H9 (cell line): ENCODE data around the gene LSMEM2. TPM values are rescaled to one million over a fixed set of nuclear protein-coding genes. Genes with fewer than 3 reads are reported as not detected.

ENCODE experiments used
- DNase-seq: peaks from one replicate; pipeline ENCODE4 v3.0.0-alpha.2; 2017
- H2AFZ ChIP-seq: one replicate; pipeline ENCODE4 v1.6.1; 2013; ENCODE audit warnings: mild to moderate bottlenecking, low read length, control low read depth, moderate library complexity
- H2AK5ac ChIP-seq: 2 replicates; pipeline ENCODE4 v1.6.1; 2013; ENCODE audit warnings: low read length, control low read depth, mixed read lengths; ENCODE audit not compliant: insufficient read length
- H2BK120ac ChIP-seq: one replicate; pipeline ENCODE4 v1.6.1; 2013; ENCODE audit warnings: low read depth, mild to moderate bottlenecking, low read length, control low read depth, inconsistent platforms; ENCODE audit not compliant: poor library complexity, severe bottlenecking
- H2BK12ac ChIP-seq: 2 replicates; pipeline ENCODE4 v1.6.1; 2013; ENCODE audit warnings: low read length, control low read depth, mixed read lengths, low read depth; ENCODE audit not compliant: insufficient read length
- H2BK15ac ChIP-seq: 2 replicates; pipeline ENCODE4 v1.6.1; 2013; ENCODE audit warnings: low read depth, low read length, control low read depth
- H2BK20ac ChIP-seq: one replicate; pipeline ENCODE4 v1.6.1; 2013; ENCODE audit warnings: low read depth, mild to moderate bottlenecking, low read length, control low read depth, inconsistent platforms; ENCODE audit not compliant: poor library complexity, severe bottlenecking
- H2BK5ac ChIP-seq: 2 replicates; pipeline ENCODE4 v1.6.1; 2013; ENCODE audit warnings: low read length, control low read depth, mixed read lengths; ENCODE audit not compliant: insufficient read length
- H3K14ac ChIP-seq: 2 replicates; pipeline ENCODE4 v1.6.1; 2013; ENCODE audit warnings: low read length, control low read depth; ENCODE audit not compliant: insufficient read depth
- H3K18ac ChIP-seq: 2 replicates; pipeline ENCODE4 v1.6.1; 2013; ENCODE audit warnings: low read depth, mild to moderate bottlenecking, mixed read lengths, low read length, control low read depth; ENCODE audit not compliant: insufficient read length
- H3K23ac ChIP-seq: 2 replicates; pipeline ENCODE4 v1.6.1; 2013; ENCODE audit warnings: low read length, control low read depth, mixed read lengths, low read depth; ENCODE audit not compliant: insufficient read length
- H3K23me2 ChIP-seq: 2 replicates; pipeline ENCODE4 v1.6.1; 2013; ENCODE audit warnings: low read depth, mild to moderate bottlenecking, mixed read lengths, low read length, control low read depth; ENCODE audit not compliant: insufficient read length, poor library complexity, severe bottlenecking
- H3K27ac ChIP-seq: 2 replicates; pipeline ENCODE4 v1.5.1; 2013; ENCODE audit warnings: low read length, control low read depth, mixed read lengths, low read depth; ENCODE audit not compliant: insufficient read length
- H3K27me3 ChIP-seq: 2 replicates; pipeline ENCODE4 v1.6.1; 2013; ENCODE audit warnings: low read length, control low read depth, inconsistent platforms; ENCODE audit not compliant: insufficient read depth
- H3K4ac ChIP-seq: 2 replicates; pipeline ENCODE4 v1.6.1; 2013; ENCODE audit warnings: low read depth, mild to moderate bottlenecking, control low read depth, inconsistent platforms, low read length, moderate library complexity
- H3K4me1 ChIP-seq: 2 replicates; pipeline ENCODE4 v1.6.1; 2013; ENCODE audit warnings: low read length, control low read depth, inconsistent platforms; ENCODE audit not compliant: insufficient read depth
- H3K4me2 ChIP-seq: 2 replicates; pipeline ENCODE4 v1.6.1; 2013; ENCODE audit warnings: low read length, control low read depth, mixed read lengths; ENCODE audit not compliant: insufficient read length, insufficient read depth
- H3K56ac ChIP-seq: 2 replicates; pipeline ENCODE4 v1.6.1; 2013; ENCODE audit warnings: low read depth, mild to moderate bottlenecking, mixed read lengths, low read length, control low read depth; ENCODE audit not compliant: insufficient read length
- H3K79me1 ChIP-seq: 2 replicates; pipeline ENCODE4 v1.6.1; 2013; ENCODE audit warnings: low read depth, mild to moderate bottlenecking, moderate library complexity, low read length, control low read depth, inconsistent platforms; ENCODE audit not compliant: insufficient read depth, poor library complexity, severe bottlenecking
- H3K79me2 ChIP-seq: 2 replicates; pipeline ENCODE4 v1.6.1; 2013; ENCODE audit warnings: low read length, control low read depth, inconsistent platforms; ENCODE audit not compliant: insufficient read depth
- H3K9ac ChIP-seq: 2 replicates; pipeline ENCODE4 v1.6.1; 2013; ENCODE audit warnings: low read length, control low read depth, mixed read lengths; ENCODE audit not compliant: insufficient read length; ENCODE audit errors: extremely low read depth
- H3K9me3 ChIP-seq: one replicate; pipeline ENCODE4 v1.6.1; 2013; ENCODE audit warnings: low read depth, low read length, inconsistent platforms; ENCODE audit not compliant: control insufficient read depth
- H3T11ph ChIP-seq: one replicate; pipeline ENCODE4 v1.6.1; 2013; ENCODE audit warnings: mild to moderate bottlenecking, low read length, control low read depth, inconsistent platforms
- H4K20me1 ChIP-seq: one replicate; pipeline ENCODE4 v1.6.1; 2013; ENCODE audit not compliant: control insufficient read depth, insufficient read length, insufficient read depth
- H4K5ac ChIP-seq: 2 replicates; pipeline ENCODE4 v1.6.1; 2013; ENCODE audit warnings: low read depth, mild to moderate bottlenecking, mixed read lengths, low read length, control low read depth; ENCODE audit not compliant: insufficient read length
- H4K8ac ChIP-seq: replicated peaks from 2 replicates; pipeline ENCODE4 v1.6.1; 2013; ENCODE audit warnings: low read length, control low read depth, mixed read lengths, low read depth; ENCODE audit not compliant: insufficient read length
- H4K91ac ChIP-seq: 2 replicates; pipeline ENCODE4 v1.6.1; 2013; ENCODE audit warnings: low read depth, mild to moderate bottlenecking, moderate library complexity, mixed read lengths, low read length, control low read depth; ENCODE audit not compliant: insufficient read length
- H3K27ac Mint-ChIP-seq, 3 experiments: 2 replicates in 2 of 3; 3 replicates in 1 of 3; pipeline ENCODE4 v1.8.0; 2020 to 2021; ENCODE audit warnings: mixed read lengths in 3 of 3, mild to moderate bottlenecking in 1 of 3, moderate library complexity in 1 of 3
- H3K27me3 Mint-ChIP-seq: 2 replicates; pipeline ENCODE4 v1.8.0; 2021; ENCODE audit warnings: low read depth, mild to moderate bottlenecking, moderate library complexity, mixed read lengths
- H3K36me3 Mint-ChIP-seq, 3 experiments: 2 replicates in 2 of 3; 3 replicates in 1 of 3; pipeline ENCODE4 v1.8.0; 2020 to 2021; ENCODE audit warnings: low read depth in 3 of 3, mixed read lengths in 3 of 3; ENCODE audit not compliant: insufficient read depth in 1 of 3
- H3K4me1 Mint-ChIP-seq, 2 experiments: 2 replicates each; pipeline ENCODE4 v1.8.0; 2020; ENCODE audit warnings: mixed read lengths in 2 of 2
- H3K4me3 Mint-ChIP-seq, 2 experiments: 2 replicates in 1 of 2; 3 replicates in 1 of 2; pipeline ENCODE4 v1.8.0; 2020 to 2021; ENCODE audit warnings: mild to moderate bottlenecking in 2 of 2, mixed read lengths in 2 of 2, moderate library complexity in 1 of 2
- H3K9me3 Mint-ChIP-seq, 2 experiments: 2 replicates in 1 of 2; 3 replicates in 1 of 2; pipeline ENCODE4 v1.8.0; 2020; ENCODE audit warnings: mild to moderate bottlenecking in 2 of 2, mixed read lengths in 2 of 2, moderate library complexity in 1 of 2
- WGBS: extraction: QIAGEN DNeasy Blood & Tissue Kit; methylation state at CpG from one replicate; pipeline ENCODE4 v1.1.7; 2013; ENCODE audit warnings: missing lambda C conversion rate, low lambda C conversion rate, mixed read lengths; ENCODE audit not compliant: insufficient read length; ENCODE audit errors: extremely low coverage; 5-methylcytosine and 5-hydroxymethylcytosine counted together
- total RNA-seq: library from RNA; stranded (reverse); gene quantifications from 2 replicates; pipeline ENCODE4 v1.2.1, GENCODE V29; 2021
- TF ChIP-seq, protein P1 (sequence below): fragments of 200-600 bp; sonication (generic); conservative IDR thresholded peaks from 3 replicates; pipeline ENCODE4 v1.8.0; 2021; ENCODE audit warnings: antibody characterized with exemption, mild to moderate bottlenecking

LSMEM2 gene
- total RNA-seq, 1 experiment from 2014 or later: 0.50 TPM

DNA sequence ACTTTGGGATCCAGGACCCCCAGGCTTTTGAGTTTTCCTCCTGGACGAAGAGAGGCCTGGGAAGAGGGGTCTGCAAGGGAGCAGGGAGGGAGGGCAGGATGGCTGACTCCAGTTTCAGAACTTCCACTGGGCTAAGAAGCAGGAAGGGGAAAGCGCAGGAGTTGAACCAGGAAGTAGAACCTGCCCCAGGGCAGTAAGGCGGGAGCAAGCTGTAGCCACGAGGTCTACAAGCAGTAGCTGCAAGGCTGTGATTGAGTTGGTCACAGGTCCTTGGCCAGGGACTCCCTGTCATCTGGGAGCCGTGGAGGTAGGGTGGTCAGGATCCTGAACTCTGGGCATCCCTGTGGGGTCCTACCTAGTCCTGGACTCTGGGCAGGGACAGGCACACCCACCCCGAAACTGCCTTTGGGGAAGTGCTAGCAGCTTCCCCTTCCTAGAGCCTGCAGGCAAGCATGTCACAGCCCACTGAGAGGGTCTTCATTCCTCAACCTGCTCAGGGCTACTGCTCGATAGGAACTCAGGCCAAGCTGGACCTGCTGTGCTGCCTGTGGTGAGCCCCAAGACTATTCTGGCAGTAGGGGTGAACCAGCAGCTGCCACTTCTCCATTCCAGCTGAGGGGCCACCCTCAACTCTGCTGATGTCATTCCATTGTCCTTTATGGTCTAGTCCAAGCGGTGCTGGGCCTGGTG is 48.6 kb upstream of the LSMEM2 start:
- no CpG with 5 or more reads among the region's 8 CpGs for WGBS
- Histone ChIP-seq H3K27me3 (no peaks in the 10 kb centered on the region), H2AFZ (no peak overlapping the region), H2BK15ac (no peak overlapping the region), H3K4me1 (no peaks in the 10 kb centered on the region), H4K5ac (no peak overlapping the region), H3K9ac (no peak overlapping the region), H2BK5ac (no peak overlapping the region), H3K23me2 (peaks cover 12% of the 10 kb centered on the region), H3K18ac (no peak overlapping the region), H4K8ac (no peak overlapping the region), H2BK20ac (no peak overlapping the region), H3K79me1 (no peaks in the 10 kb centered on the region), H2AK5ac (no peak overlapping the region), H3T11ph (no peak overlapping the region), H3K23ac (no peak overlapping the region), H3K14ac (no peak overlapping the region), H2BK120ac (no peak overlapping the region), H3K9me3 (no peaks in the 10 kb centered on the region), H3K27ac (no peak overlapping the region), H2BK12ac (no peak overlapping the region), H3K79me2 (no peaks in the 10 kb centered on the region), H4K91ac (no peak overlapping the region), H3K4ac (no peak overlapping the region), H3K56ac (no peak overlapping the region), H3K4me2 (no peak overlapping the region), H4K20me1 (no peaks in the 10 kb centered on the region)
- Mint-ChIP-seq H3K4me3 (no peak overlapping the region), H3K27ac (no peak overlapping the region), H3K36me3 (no peaks in the 10 kb centered on the region; a peak in 1 of 7 replicates), H3K9me3 (peaks cover 0 to 2% of the 10 kb centered on the region in 2 experiments; a peak in 3 of 5 replicates), H3K27me3 (peaks cover 22% of the 10 kb centered on the region), H3K4me1 (peaks cover 36 to 48% of the 10 kb centered on the region in 2 experiments)
- no peak for DNase-seq
- TF ChIP-seq, protein P1, sequence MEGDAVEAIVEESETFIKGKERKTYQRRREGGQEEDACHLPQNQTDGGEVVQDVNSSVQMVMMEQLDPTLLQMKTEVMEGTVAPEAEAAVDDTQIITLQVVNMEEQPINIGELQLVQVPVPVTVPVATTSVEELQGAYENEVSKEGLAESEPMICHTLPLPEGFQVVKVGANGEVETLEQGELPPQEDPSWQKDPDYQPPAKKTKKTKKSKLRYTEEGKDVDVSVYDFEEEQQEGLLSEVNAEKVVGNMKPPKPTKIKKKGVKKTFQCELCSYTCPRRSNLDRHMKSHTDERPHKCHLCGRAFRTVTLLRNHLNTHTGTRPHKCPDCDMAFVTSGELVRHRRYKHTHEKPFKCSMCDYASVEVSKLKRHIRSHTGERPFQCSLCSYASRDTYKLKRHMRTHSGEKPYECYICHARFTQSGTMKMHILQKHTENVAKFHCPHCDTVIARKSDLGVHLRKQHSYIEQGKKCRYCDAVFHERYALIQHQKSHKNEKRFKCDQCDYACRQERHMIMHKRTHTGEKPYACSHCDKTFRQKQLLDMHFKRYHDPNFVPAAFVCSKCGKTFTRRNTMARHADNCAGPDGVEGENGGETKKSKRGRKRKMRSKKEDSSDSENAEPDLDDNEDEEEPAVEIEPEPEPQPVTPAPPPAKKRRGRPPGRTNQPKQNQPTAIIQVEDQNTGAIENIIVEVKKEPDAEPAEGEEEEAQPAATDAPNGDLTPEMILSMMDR: no peak
